Hepatocyte (in vitro differentiated cells): ENCODE results near the gene FSCN2. TPM values are rescaled to one million over a fixed set of nuclear protein-coding genes. Genes with fewer than 3 reads are reported as not detected.

Experiments used
- DNase-seq: peaks from one replicate; pipeline ENCODE4 v3.0.0-alpha.2; 2016; ENCODE audit warnings: low spot score
- H2AFZ ChIP-seq: fragments of 200-600 bp; sonication (generic); 2 replicates; pipeline ENCODE4 v1.6.0; 2016; ENCODE audit warnings: antibody characterized with exemption, mild to moderate bottlenecking
- H3K27ac ChIP-seq: fragments of 200-600 bp; sonication (generic); 2 replicates; pipeline ENCODE4 v1.5.1; 2016; ENCODE audit warnings: mild to moderate bottlenecking
- H3K27me3 ChIP-seq: fragments of 200-600 bp; sonication (generic); 2 replicates; pipeline ENCODE4 v1.6.1; 2016
- H3K36me3 ChIP-seq: fragments of 200-600 bp; sonication (generic); replicated peaks from 2 replicates; pipeline ENCODE4 v1.5.1; 2016; ENCODE audit warnings: low read depth; ENCODE audit not compliant: insufficient read depth
- H3K4me1 ChIP-seq: fragments of 200-600 bp; sonication (generic); 2 replicates; pipeline ENCODE4 v1.5.1; 2016; ENCODE audit warnings: mild to moderate bottlenecking, moderate library complexity; ENCODE audit not compliant: insufficient read depth
- H3K4me2 ChIP-seq: fragments of 200-600 bp; sonication (generic); 2 replicates; pipeline ENCODE4 v1.6.0; 2016
- H3K4me3 ChIP-seq: fragments of 200-600 bp; sonication (generic); 2 replicates; pipeline ENCODE4 v1.5.1; 2016; ENCODE audit warnings: mild to moderate bottlenecking
- H3K79me2 ChIP-seq: fragments of 200-600 bp; sonication (generic); 2 replicates; pipeline ENCODE4 v1.6.0; 2017; ENCODE audit warnings: mild to moderate bottlenecking
- H3K9me2 ChIP-seq: fragments of 200-600 bp; sonication (generic); replicated peaks from 2 replicates; pipeline ENCODE4 v1.6.0; 2017; ENCODE audit warnings: mild to moderate bottlenecking; ENCODE audit not compliant: insufficient read depth
- H3K9me3 ChIP-seq: fragments of 200-600 bp; sonication (generic); 2 replicates; pipeline ENCODE4 v1.5.1; 2016; ENCODE audit warnings: low read depth, mild to moderate bottlenecking
- H4K20me1 ChIP-seq: fragments of 200-600 bp; sonication (generic); 2 replicates; pipeline ENCODE4 v1.6.0; 2016; ENCODE audit warnings: mild to moderate bottlenecking; ENCODE audit not compliant: insufficient read depth, poor library complexity, severe bottlenecking
- EZH2 ChIP-seq: fragments of 200-600 bp; sonication (generic); IDR thresholded peaks from 2 replicates; pipeline ENCODE4 v1.6.1; 2016; ENCODE audit warnings: antibody characterized with exemption, mild to moderate bottlenecking, borderline replicate concordance
- EZH2phosphoT487 ChIP-seq: fragments of 200-600 bp; sonication (generic); IDR thresholded peaks from one replicate; pipeline ENCODE4 v1.6.1; 2018; ENCODE audit warnings: antibody characterized with exemption, mild to moderate bottlenecking, low read depth, moderate library complexity; ENCODE audit not compliant: unreplicated experiment, severe bottlenecking
- WGBS: methylation state at CpG from one replicate; pipeline ENCODE4 v1.1.6; 2016; ENCODE audit warnings: low lambda C conversion rate; ENCODE audit errors: missing lambda C conversion rate; 5-methylcytosine and 5-hydroxymethylcytosine counted together
- polyA plus RNA-seq: library from polyadenylated mRNA; unstranded; fragments of >200 nt; fragmentation: Nextera tagmentation; extraction: Ambion mirVana; gene quantifications from 2 replicates; pipeline ENCODE4 v1.2.1, GENCODE V29; 2016
- total RNA-seq: library from RNA; depleted of rRNA; stranded (reverse); fragments of >200 nt; gene quantifications from 2 replicates; pipeline ENCODE4 v1.2.3, GENCODE V29; 2014
- TF ChIP-seq, protein P1 (sequence below): fragments of 200-600 bp; sonication (generic); IDR thresholded peaks from 2 replicates; pipeline ENCODE4 v1.5.1; 2016; ENCODE audit warnings: antibody characterized with exemption, mild to moderate bottlenecking; ENCODE audit not compliant: poor library complexity

FSCN2 gene
- total and polyA plus RNA-seq, 2 experiments from 2014 or later, result 0.40 to 3.7 TPM

DNA sequence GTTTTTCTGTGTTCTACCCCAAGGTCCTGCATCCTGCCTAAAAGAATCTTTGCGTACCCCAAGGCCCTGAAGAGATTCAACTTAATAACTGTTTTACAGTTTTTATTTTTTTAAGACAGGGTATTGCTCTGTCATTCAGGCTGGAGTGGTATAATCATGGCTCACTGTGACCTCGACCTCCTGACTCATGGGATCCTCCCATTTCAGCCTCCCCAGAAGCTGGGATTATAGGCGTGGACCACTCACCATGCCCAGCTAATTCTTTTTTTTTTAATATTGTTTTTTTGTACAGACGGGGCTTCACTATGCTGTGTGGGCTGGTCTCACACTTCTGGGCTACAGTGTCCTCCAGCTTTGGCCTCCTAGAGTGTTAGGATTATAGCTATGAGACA, 33.3 kb downstream of the FSCN2 start:
- DNase-seq, result no peak
- H3K27ac ChIP-seq, result no peak overlapping the region
- H3K9me2 ChIP-seq, result no peaks in the 10 kb centered on the region
- TF ChIP-seq EZH2 (no peak), EZH2phosphoT487 (no peak)
- TF ChIP-seq, protein P1, sequence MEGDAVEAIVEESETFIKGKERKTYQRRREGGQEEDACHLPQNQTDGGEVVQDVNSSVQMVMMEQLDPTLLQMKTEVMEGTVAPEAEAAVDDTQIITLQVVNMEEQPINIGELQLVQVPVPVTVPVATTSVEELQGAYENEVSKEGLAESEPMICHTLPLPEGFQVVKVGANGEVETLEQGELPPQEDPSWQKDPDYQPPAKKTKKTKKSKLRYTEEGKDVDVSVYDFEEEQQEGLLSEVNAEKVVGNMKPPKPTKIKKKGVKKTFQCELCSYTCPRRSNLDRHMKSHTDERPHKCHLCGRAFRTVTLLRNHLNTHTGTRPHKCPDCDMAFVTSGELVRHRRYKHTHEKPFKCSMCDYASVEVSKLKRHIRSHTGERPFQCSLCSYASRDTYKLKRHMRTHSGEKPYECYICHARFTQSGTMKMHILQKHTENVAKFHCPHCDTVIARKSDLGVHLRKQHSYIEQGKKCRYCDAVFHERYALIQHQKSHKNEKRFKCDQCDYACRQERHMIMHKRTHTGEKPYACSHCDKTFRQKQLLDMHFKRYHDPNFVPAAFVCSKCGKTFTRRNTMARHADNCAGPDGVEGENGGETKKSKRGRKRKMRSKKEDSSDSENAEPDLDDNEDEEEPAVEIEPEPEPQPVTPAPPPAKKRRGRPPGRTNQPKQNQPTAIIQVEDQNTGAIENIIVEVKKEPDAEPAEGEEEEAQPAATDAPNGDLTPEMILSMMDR, result no peak
- H3K9me3 ChIP-seq, result no peaks in the 10 kb centered on the region
- H3K79me2 ChIP-seq, result no peaks in the 10 kb centered on the region
- no peak overlapping the region for H3K4me3 ChIP-seq
- no peak overlapping the region for H2AFZ ChIP-seq
- no peak overlapping the region for H3K4me2 ChIP-seq
- H3K4me1 ChIP-seq, result peaks cover 13% of the 10 kb centered on the region
- no peaks in the 10 kb centered on the region for H3K36me3 ChIP-seq
- H3K27me3 ChIP-seq, result no peaks in the 10 kb centered on the region
- WGBS, result 97% methylated on average over 4 of the region's 4 CpGs
- no peaks in the 10 kb centered on the region for H4K20me1 ChIP-seq

DNA sequence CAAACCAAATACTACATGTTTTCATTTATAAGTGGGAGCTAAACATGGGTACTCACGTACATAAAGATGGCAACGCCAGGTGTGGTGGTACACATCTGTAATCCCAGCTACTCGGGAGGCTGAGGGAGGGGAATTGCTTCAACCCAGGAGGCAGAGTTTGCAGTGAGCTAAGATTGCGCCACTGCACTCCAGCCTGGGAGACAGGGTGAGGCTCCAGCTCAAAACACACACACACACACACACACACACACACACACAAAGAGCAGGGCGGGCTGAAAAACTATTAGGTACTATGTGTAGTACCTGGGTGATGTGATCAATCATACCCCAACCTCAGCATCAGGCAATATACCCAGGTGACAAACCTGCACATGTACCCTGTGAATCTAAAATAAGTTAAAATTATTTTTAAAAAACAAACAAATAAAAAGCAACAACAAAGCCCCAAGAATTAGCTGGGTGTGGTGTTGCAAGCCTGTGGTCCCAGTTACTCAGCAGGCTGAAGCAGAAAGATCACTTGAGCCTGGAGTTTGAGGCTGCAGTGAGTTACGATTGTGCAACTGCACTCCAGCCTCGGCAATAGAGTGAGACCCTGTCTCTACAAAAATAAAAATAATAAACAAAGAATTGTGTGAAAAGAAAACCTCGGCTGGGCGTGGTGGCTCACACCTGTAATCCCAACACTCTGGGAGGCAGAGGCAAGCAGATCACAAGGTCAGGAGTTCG, 35.8 kb downstream of the FSCN2 start:
- Histone ChIP-seq H3K4me2 (no peak overlapping the region), H3K79me2 (no peaks in the 10 kb centered on the region), H3K9me2 (no peaks in the 10 kb centered on the region), H4K20me1 (no peaks in the 10 kb centered on the region), H3K36me3 (no peaks in the 10 kb centered on the region), H3K4me1 (peaks cover 30% of the 10 kb centered on the region), H3K4me3 (no peak overlapping the region), H2AFZ (no peak overlapping the region), H3K27ac (peak overlapping the region; percentile 43), H3K9me3 (no peaks in the 10 kb centered on the region), H3K27me3 (no peaks in the 10 kb centered on the region)
- WGBS, result 84% methylated on average over 10 of the region's 10 CpGs
- DNase-seq, result no peak
- TF ChIP-seq, protein P1, result no peak
- TF ChIP-seq EZH2phosphoT487, result no peak
- no peak for TF ChIP-seq EZH2

DNA sequence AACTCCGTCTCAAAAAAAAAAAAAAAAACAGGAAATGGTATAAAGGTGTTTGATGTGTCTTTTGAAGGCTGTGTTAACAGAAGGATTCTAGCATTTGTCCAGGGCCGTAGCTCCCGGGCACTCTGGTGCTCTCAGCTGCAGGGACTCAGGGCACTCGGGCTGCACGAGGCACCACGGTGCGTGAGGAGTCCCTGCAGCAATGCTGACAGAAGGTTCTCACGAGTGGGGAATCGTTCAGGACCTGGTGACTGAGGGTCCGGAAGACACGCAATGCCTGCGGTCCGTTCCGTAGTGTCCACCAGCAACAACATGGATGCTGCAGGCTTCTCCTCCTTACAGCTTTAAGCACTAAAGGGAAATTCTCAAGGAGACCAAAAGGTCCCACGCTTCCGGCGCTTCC, 36.6 kb downstream of the FSCN2 start:
- H2AFZ ChIP-seq, result no peak overlapping the region
- no peak overlapping the region for H3K4me3 ChIP-seq
- TF ChIP-seq, protein P1, result no peak
- TF ChIP-seq EZH2phosphoT487 (no peak), EZH2 (no peak)
- WGBS, result 96% methylated on average over 17 of the region's 17 CpGs
- DNase-seq, result no peak
- no peaks in the 10 kb centered on the region for H4K20me1 ChIP-seq
- H3K4me1 ChIP-seq, result peaks cover 30% of the 10 kb centered on the region
- no peaks in the 10 kb centered on the region for H3K9me3 ChIP-seq
- H3K36me3 ChIP-seq, result no peaks in the 10 kb centered on the region
- H3K27ac ChIP-seq, result peak overlapping the region; percentile 43
- H3K9me2 ChIP-seq, result no peaks in the 10 kb centered on the region
- no peaks in the 10 kb centered on the region for H3K79me2 ChIP-seq
- no peaks in the 10 kb centered on the region for H3K27me3 ChIP-seq
- H3K4me2 ChIP-seq, result no peak overlapping the region
